Measurements from ENCODE around the gene SYK. TPM values are rescaled to one million over a fixed set of nuclear protein-coding genes. Genes with fewer than 3 reads are reported as not detected.

SYK gene
- total and polyA plus RNA-seq, 2 donors (not counting 1 experiment from before 2014, with no cell fraction given), result 60.3 to 242 TPM

DNA sequence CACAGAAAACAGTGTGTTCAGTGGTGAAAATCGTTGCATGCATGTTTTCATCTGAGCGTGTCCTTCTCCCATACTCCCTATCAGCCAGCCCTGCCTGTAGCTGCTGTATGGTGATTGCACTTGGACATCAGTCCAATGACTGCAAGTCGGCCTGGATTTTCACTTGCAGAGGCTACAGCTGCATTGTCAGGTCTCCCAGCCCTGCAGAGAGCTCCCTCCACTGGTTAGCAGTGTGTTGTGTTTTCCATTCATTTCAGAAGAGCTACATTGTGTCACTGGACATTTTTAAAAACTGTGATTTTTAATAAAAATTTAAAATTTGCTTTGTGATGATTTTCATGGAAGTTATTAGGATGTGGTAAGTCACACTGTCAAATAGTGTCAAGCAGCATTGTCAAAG lies 96.6 kb downstream of the SYK start:
- TF ChIP-seq CTCF (IDR thresholded peaks at IDR 0.05), result no peak
- TF ChIP-seq EZH2 (IDR thresholded peaks at IDR 0.05; ENCODE audit: borderline replicate concordance, insufficient read depth, low read depth, low read length, poor library complexity, severe bottlenecking), result no peak
- no peaks in the 10 kb centered on the region for H3K27me3 Mint-ChIP-seq
- no peaks in the 10 kb centered on the region for H3K4me1 ChIP-seq (ENCODE audit: control insufficient read depth in 2 of 2, insufficient read depth in 2 of 2, low read length in 2 of 2)
- H3K79me2 ChIP-seq (ENCODE audit: control insufficient read depth, insufficient read depth, low read length), result no peaks in the 10 kb centered on the region
- no peak overlapping the region for H3K4me3 ChIP-seq (ENCODE audit: control extremely low read depth in 1 of 5, extremely low read depth in 1 of 5, insufficient read depth in 1 of 5, low read depth in 2 of 5, low read length in 4 of 5)
- no peak overlapping the region for H3K27ac Mint-ChIP-seq
- ChIA-PET CTCF (interaction anchor here (0.8 to 1.3 kb wide), 5 partner anchors 11 to 72 kb away, joined by 3 to 5 read pairs (median 3); no protein-coding TSS in a partner anchor), POLR2A (no interaction called here)
- no peak overlapping the region for H3K9ac ChIP-seq (ENCODE audit: low read length)
- H3K9me3 ChIP-seq (ENCODE audit: control extremely low read depth in 1 of 3, control insufficient read depth in 2 of 3, insufficient read depth in 1 of 3, low read length in 2 of 3), result peaks cover 0 to 3% (median 0%) of the 10 kb centered on the region in 3 donors
- peaks cover 2% of the 10 kb centered on the region for H3K4me1 Mint-ChIP-seq
- no peak overlapping the region for H3K27ac ChIP-seq (ENCODE audit: low read length in 2 of 2)
- H4K20me1 ChIP-seq (ENCODE audit: control insufficient read depth, insufficient read depth, low read length, poor library complexity, severe bottlenecking), result peaks cover 14% of the 10 kb centered on the region
- H3K27me3 ChIP-seq (replicated peaks in 1 of 4; ENCODE audit: control extremely low read depth in 1 of 4, control insufficient read depth in 3 of 4, insufficient read depth in 4 of 4, low read length in 3 of 4), result no peaks in the 10 kb centered on the region
- no peak overlapping the region for H3K4me3 Mint-ChIP-seq
- WGBS (ENCODE audit: insufficient coverage), result 89% methylated on average over 3 of the region's 3 CpGs
- DNase-seq (no peak), ATAC-seq (ENCODE audit: low read depth) (no peak)
- no peaks in the 10 kb centered on the region for H3K9me3 Mint-ChIP-seq (ENCODE audit: insufficient read depth)
- no peak overlapping the region for H2AFZ ChIP-seq (ENCODE audit: insufficient read depth, low read depth, low read length, poor library complexity, severe bottlenecking)
- no peak overlapping the region for H3K4me2 ChIP-seq (replicated peaks; ENCODE audit: low read depth, low read length, poor library complexity, severe bottlenecking)
- intact Hi-C loops (cut with micrococcal nuclease), result no loop called here
- H3K36me3 ChIP-seq (replicated peaks in 1 of 2; ENCODE audit: control extremely low read depth in 1 of 2, control insufficient read depth in 1 of 2, extremely low read depth in 1 of 2, insufficient read depth in 2 of 2, low read length in 1 of 2), result peaks cover 7 to 65% of the 10 kb centered on the region in 2 experiments

DNA sequence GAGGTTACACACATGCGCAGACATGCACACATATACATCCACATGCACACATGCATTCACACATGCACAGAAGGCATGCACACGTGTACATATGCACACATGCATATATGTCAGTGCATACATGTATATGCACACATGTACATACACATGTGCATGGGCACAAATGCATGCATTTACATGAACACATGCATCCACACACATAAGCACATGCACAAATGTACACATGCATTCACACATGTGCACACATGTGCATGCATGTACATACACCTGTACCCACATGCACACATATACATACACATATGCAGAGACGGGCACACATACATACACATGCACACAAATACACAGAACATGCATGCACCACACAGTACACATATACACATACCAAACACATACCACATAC lies 97.7 kb downstream of the SYK start:
- TF ChIP-seq CTCF (IDR thresholded peaks at IDR 0.05) (no peak), EZH2 (IDR thresholded peaks at IDR 0.05; ENCODE audit: borderline replicate concordance, insufficient read depth, low read depth, low read length, poor library complexity, severe bottlenecking) (no peak)
- H3K4me2 ChIP-seq (replicated peaks; ENCODE audit: low read depth, low read length, poor library complexity, severe bottlenecking), result no peak overlapping the region
- Mint-ChIP-seq H3K9me3 (ENCODE audit: insufficient read depth) (no peaks in the 10 kb centered on the region), H3K4me1 (peaks cover 2% of the 10 kb centered on the region), H3K27me3 (no peaks in the 10 kb centered on the region), H3K27ac (peak overlapping the region; percentile 11), H3K4me3 (no peak overlapping the region)
- WGBS (ENCODE audit: insufficient coverage), result 100% methylated on average over 3 of the region's 3 CpGs
- H3K27me3 ChIP-seq (replicated peaks in 1 of 4; ENCODE audit: control extremely low read depth in 1 of 4, control insufficient read depth in 3 of 4, insufficient read depth in 4 of 4, low read length in 3 of 4), result no peaks in the 10 kb centered on the region
- no peak overlapping the region for H3K27ac ChIP-seq (ENCODE audit: low read length in 2 of 2)
- peaks cover 9% of the 10 kb centered on the region for H4K20me1 ChIP-seq (ENCODE audit: control insufficient read depth, insufficient read depth, low read length, poor library complexity, severe bottlenecking)
- H3K4me3 ChIP-seq (ENCODE audit: control extremely low read depth in 1 of 5, extremely low read depth in 1 of 5, insufficient read depth in 1 of 5, low read depth in 2 of 5, low read length in 4 of 5), result no peak overlapping the region
- no peak for ATAC-seq (ENCODE audit: low read depth)
- peaks cover 0 to 3% (median 0%) of the 10 kb centered on the region in 3 donors for H3K9me3 ChIP-seq (ENCODE audit: control extremely low read depth in 1 of 3, control insufficient read depth in 2 of 3, insufficient read depth in 1 of 3, low read length in 2 of 3)
- no peak for DNase-seq
- H3K4me1 ChIP-seq (ENCODE audit: control insufficient read depth in 2 of 2, insufficient read depth in 2 of 2, low read length in 2 of 2), result no peaks in the 10 kb centered on the region
- H3K36me3 ChIP-seq (replicated peaks in 1 of 2; ENCODE audit: control extremely low read depth in 1 of 2, control insufficient read depth in 1 of 2, extremely low read depth in 1 of 2, insufficient read depth in 2 of 2, low read length in 1 of 2), result peaks cover 7 to 55% of the 10 kb centered on the region in 2 experiments
- no peaks in the 10 kb centered on the region for H3K79me2 ChIP-seq (ENCODE audit: control insufficient read depth, insufficient read depth, low read length)
- intact Hi-C loops (cut with micrococcal nuclease), result no loop called here
- H3K9ac ChIP-seq (ENCODE audit: low read length), result no peak overlapping the region
- H2AFZ ChIP-seq (ENCODE audit: insufficient read depth, low read depth, low read length, poor library complexity, severe bottlenecking), result no peak overlapping the region
- ChIA-PET CTCF (interaction anchor here (0.8 to 1.2 kb wide), 2 partner anchors 15 to 16 kb away, joined by 3 read pairs; no protein-coding TSS in a partner anchor), POLR2A (no interaction called here)

All from B cell (primary cell).